ENCODE data around the gene DRC3. TPM values are rescaled to one million over a fixed set of nuclear protein-coding genes. Genes with fewer than 3 reads are reported as not detected.
A peak's percentile ranks its signal among the peaks of the same experiment; 100 is the strongest.

DRC3 gene
- total RNA-seq, 1 donor from 2014 or later = 1.5 TPM

- no peak for DNase-seq
These were observed 1.8 kb upstream of the DRC3 start for GRCh38 chr17:17970699-17971430.

DNA sequence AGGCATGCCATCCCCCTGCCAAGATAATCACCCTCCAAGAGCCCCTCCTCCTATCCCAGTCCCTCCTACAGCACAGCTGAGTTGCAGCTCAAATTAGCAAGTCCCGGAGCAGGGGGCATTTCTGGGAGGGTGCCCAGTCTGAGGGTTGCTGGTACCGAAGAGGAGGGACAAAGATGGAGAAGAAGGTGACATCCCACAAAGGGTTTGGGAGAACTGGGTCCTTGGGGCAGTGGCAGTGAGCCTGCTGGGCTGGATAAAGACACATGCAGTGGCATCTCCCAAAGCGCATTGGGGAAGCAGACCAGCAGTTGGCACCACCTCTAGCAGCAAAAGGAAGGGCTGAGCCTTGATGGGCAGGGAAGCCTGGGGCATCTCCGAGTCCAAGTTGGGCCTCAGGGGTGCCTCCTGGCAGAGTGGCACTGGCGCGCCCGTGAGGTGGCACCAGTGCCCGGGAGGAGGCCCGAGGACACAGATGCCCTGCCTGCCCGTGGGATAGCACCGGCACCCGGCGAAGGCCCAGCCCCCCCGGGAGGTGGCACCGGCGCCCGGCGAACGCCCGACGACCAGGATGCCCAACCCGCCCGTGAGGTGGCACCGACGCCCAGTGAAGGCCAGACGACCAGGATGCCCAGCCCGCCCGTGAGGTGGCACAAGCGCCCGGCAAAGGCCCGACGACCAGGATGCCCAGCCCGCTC is 1.1 kb upstream of the DRC3 start:
- peak; percentile 19 for DNase-seq

GRCh38 chr17:17972952-17973254 is 241 bp downstream of the DRC3 start:
- no peak for DNase-seq

DNA sequence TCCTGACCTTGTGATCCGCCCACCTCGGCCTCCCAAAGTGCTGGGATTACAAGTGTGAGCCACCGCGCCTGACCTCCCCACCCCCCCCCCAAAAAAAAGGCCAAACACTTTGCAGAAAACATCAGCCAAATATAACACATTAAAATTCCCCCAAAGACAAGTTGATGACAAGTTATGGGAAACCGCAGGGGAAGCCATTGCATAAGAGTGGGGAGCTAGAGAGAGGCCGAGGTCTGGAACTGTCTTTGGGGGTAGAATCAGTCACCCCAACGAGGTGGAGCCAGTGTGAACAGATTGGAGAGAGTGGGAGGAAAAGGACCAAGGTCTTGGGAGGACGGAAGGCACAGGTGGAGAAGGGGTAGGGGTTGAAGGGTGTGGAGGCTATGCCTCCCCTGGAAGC is 2.8 kb downstream of the DRC3 start:
- DNase-seq = no peak

- DNase-seq = no peak
These were observed 4.4 kb downstream of the DRC3 start for GRCh38 chr17:17976931-17977570.

DNA sequence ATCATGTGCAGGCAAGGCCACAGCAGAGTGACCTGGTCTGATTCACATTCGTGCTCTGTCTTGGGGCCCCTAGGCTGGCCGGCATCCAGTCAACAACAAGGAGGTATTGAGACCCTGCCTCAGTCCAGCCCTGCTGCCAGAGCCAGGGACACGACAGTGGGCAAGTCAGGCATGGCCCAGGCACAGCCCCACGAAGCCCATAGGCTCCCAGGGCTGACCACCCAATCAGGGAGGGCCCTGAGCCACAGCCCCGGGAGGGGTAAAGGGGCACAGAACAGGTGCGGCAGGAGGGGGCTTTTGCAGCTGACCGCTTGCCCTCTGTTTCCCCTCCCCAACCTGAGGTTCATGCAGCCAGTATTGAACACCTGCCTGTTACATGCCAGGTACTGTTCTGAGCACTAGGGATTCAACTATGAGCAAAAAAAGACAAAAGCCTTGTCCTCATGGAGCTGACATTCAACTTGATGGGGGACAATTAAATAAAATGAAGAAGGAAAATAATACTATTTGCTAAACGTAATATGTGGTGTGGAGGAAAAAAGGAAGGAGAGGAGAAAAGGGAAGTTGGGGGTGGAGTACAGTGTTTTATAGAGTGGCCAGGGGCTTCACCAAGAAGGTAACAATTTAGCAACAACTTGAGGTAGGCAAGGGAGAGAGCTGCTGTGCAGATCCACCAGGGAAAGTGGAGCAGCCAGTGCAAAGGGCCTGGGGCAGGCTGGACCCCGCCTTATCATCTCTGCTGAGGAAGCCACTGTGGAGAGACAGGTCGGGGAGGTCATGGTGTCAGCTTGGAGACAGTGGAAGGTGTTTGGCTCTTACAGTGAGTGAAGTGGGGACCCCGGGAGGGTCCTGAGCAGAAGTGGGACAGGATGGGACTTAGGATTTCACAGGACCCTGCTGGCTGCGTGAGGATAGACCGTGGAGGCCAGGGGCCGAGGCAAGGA is 6.1 kb downstream of the DRC3 start:
- DNase-seq = no peak

DNA sequence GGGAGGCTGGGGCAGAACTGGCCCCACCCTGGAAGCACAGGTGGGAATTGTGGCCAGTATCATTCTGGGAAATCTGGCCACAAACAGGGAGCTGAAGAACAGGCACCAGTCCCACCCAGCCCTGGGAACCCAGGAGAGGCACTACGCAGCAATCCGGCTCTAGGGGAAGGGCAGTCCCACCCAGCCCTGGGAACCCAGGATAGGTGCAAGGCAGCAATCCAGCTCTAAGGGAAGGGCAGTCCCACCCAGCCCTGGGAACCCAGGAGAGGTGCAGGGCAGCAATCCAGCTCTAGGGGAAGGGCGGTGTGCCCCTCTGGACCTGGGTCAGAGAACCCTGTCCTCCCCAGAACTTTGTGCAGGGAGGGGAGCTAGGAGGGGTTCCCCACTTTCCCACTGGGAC is 7.1 kb downstream of the DRC3 start:
- no peak for DNase-seq

DNA sequence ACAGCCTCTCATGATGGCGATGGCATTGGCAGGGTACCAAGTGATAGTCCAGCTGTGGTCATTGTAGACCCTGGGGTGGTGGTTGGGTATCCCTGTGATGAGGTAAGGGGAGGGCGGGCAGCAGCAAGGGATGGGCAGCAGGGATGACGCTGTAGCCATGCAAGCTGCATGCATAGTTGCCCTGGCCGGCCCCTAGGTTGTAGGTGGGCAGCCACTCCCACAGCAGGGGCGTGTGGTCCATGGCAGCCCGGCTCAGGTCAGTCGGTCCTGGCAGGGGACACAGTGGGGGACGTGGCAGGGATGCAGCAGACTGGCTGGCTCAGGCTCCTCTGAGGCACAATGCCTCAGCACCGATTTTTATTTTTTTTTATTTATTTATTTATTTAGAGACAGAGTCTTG is 8.7 kb downstream of the DRC3 start:
- DNase-seq = no peak

DNA sequence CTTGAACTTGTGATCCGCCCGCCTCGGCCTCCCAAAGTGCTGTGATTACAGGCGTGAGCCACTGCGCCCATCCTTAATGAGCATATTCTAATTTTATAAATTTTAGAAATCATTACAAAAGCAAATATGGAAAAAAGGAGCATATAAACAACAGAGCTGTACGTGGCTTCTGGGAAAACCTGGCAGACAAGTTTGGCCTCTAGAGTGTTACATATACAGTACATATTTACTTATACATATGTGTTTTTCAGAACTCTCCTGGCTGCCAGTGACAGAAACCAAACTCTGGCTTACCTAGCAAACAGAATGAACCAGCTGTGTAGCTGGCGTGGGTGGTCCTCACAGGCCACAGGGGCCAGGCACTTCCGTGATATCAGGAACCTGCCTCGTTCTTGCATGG is 10.1 kb downstream of the DRC3 start:
- DNase-seq = no peak

DNA sequence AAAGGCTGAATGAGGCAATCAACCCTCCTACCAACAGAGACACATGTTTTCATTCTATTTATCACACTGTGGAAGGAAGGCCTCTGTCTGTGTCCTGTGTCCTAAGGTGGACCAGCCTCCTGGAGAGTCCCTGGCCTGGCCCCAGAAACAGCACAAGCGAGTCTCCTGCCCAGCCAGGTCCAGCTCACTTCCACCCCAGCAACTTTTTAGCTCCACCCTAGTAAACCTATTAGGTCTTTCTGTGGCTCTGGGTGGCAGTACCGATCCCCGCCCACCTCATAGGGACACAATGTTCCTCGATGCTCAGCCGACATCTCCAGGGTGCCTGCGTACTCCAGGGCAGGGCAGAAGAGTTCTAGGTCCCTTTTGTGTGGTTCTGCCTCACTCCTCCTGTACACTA is 10.7 kb downstream of the DRC3 start:
- DNase-seq = no peak

DNA sequence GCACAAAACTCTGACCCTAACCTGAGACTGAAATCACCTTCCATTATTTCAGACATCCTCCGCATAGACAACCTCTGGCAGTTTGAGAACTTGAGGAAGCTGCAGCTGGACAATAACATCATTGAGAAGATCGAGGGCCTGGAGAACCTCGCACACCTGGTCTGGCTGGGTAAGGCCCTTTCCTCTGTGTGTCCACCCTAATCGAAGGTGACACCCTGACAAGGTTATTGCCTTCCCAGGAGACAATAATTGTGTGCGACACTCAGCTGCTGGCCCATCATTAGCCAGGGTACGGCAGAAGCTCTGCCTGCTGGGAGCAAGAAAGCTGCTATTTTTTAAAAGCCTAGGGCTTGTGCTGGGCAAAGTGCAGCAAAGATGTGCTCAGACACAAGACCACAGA is 11.1 kb downstream of the DRC3 start:
- no peak for DNase-seq

DNA sequence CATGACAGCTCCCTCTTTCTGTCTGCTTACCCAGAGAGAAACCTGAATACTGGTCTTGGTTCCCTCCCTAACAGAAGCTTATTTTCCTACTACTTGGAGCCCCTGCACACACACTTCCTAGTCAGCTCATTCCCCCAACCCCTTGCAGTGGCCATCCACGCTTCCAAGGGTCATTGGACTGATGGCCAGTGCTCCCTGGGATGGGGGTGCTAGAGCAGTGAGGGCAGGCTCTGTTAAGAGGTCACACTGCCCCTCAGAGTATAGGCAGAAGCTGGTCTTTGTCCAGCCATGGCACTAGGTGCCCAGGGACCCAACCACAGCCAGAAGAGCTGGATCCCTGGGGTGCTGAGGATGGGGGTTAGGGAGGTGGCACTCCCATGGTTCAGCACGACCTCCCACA is 12.5 kb downstream of the DRC3 start:
- DNase-seq = no peak

- DNase-seq = peak; percentile 38
These were observed 12.9 kb downstream of the DRC3 start for GRCh38 chr17:17985555-17985954.

GRCh38 chr17:17987187-17987896 is 14.7 kb downstream of the DRC3 start:
- no peak for DNase-seq

DNA sequence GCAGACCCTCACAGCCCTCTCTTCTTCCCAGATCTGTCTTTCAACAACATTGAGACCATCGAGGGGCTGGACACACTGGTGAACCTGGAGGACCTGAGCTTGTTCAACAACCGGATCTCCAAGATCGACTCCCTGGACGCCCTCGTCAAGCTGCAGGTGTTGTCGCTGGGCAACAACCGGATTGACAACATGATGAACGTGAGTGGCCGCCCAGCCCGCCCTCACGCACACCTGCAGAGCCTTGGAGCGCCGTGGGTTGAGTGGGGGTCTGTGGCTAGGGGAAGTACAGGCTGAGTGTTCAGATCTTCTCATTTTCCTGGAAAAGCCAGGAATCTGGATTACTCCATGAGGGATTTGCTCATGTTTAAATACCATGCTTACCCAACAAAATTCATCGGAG is 15.2 kb downstream of the DRC3 start:
- no peak for DNase-seq

DNA sequence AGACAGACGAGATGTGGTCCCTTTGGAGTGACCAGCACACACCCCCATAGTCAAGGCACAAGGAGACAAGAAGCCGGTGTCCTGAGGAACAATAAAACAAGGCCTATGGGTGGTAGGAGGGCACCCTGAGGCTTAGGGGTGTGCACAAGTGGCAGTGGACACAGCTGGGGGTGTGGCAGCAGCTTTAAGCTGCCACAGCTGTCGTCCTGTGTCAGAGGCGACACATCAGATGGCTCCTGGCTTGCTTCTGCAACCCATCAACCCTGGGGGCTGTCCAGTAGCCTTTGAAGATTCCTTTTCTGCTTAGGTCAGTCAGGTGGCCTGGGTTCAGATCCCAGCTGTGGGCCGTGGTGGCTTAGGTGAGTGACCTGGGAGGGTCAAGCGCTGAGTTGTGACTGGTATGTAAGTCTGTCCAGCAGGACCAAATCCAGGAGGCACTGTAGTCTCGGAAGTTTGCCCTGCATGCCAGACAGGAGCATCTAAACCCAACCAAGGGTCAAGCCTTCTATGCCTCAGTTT is 15.8 kb downstream of the DRC3 start:
- DNase-seq = no peak

DNA sequence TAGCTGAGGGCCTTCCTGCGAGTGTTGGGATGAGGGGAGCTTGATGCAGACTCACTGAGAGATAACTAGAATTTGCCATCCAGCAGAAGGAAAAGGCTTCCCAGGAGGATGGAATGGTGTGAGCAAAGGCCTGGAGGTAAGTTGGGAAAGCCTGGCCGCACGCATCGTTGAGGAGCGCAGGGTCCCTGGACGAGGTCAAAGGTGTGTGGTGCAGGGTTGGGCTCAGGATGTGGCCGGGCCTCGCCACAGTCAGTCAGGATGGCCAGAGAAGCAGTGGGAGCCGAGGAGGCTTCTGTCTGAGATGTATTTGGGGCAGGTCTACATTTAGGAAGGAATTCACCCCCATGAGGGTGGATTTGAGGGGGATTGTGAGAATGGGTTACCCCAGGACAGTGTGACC is 16.4 kb downstream of the DRC3 start:
- no peak for DNase-seq

DNA sequence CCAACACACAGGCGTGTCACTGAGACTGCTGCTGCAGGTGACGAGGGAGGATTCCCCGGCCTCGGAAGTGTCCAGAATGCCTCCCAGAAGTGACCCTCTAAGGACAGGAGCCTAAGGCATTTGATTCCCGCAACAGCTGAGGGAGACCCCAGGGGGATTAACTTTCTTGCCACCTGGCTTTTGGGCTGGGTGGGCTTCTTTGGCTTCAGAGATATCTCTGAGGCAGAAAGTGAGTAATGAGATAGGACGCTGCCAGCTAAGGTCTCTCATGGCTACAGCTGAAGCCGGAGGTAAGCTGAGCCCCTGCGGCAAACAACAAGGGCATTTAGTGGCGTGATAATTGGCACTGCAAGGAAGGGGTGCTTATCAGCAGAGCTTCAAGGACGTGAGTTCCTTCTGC is 17.0 kb downstream of the DRC3 start:
- DNase-seq = no peak

DNA sequence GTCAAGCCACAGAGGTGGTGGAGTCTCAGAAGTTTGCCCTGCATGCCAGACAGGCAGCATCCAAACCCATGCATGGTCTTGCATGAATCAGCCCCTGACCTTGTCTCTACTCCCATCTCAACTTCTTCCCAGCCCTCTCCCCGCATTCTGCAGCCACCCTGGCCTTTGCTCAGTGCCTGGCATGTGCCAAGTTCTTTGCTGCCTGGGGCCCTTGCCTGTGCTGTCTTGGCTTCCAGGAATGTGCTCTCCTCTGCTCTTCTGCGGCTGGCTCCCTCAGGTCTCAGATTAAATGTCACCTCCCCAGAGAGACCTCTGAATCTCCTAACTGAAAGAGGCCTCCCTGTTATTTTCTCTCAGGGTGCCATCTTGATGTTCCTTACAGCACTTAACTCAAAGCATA is 17.6 kb downstream of the DRC3 start:
- no peak for DNase-seq

DNA sequence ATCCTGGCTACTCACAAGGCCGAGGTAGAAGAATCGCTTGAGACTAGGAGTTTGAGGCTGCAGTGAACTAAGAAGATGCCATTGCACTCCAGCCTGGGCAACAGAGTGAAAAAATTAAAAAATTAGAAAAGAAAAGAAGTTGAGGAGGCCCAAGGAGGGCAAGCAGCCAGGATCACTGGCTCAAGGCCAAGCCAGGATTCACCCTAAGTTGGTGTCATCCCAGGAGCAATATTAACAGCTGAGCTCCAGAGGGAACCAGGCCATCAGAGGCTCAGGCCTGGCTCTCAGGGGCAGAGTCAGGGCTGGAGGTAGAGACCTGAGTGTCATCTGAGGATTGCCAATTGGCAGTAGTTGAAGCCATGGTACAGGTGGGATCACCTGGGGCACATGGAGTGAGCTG is 20.7 kb downstream of the DRC3 start:
- DNase-seq = no peak

DNA sequence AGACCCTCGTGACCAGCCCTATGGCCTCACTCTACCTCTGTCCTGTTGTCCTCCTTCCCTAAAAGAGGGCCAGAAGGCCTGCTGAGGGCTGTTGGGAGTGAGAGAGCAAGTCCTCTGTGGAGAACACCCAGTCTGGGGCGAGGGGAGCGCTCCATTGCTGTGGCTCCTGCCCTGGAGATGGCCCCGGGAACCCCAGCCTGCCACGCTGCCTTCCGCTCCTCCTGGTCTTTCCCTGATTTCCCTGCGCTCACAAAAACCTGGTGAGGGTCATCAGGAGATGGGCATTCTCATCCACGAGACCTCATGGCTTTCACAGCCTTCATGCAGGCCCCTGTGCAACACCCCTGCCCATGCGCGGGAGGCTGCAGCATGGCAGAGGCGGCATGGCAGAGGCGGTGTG is 21.2 kb downstream of the DRC3 start:
- no peak for DNase-seq

All from dermis blood vessel endothelial cell (primary cell).